ENCODE results near the gene EFCAB14. TPM values are rescaled to one million over a fixed set of nuclear protein-coding genes. Genes with fewer than 3 reads are reported as not detected.
A peak's percentile ranks its signal among the peaks of the same experiment; 100 is the strongest.

The EFCAB14 gene
- total and polyA plus RNA-seq, 9 of the 15 experiments (the other 6 are each of a cell fraction or from before 2014, with no cell fraction given), result 7.3 to 49.0 (median 37.3) TPM

- TF ChIP-seq ARID3B (CRISPR knock-in tag; IDR thresholded peaks at IDR 0.05; ENCODE audit: borderline replicate concordance) (no peak), MTA1 (IDR thresholded peaks at IDR 0.05; ENCODE audit: borderline replicate concordance) (no peak), HMG20B (CRISPR knock-in tag; IDR thresholded peaks at IDR 0.05) (no peak), MAFG (tag; conservative IDR thresholded peaks at IDR 0.05) (0 out of 2 replicates have a peak, but pooled peaks have one; percentile 4), HNRNPH1 (optimal IDR thresholded peaks at IDR 0.05; ENCODE audit: low read depth, low read length) (no peak), CC2D1A (IDR thresholded peaks at IDR 0.05) (no peak), BDP1 (IDR thresholded peaks at IDR 0.05; ENCODE audit: insufficient read depth, insufficient read length) (no peak), JUNB (CRISPR knock-in tag; conservative IDR thresholded peaks at IDR 0.05) (peak; percentile 74; the same call in 1 of the 2 replicates), RCOR1 (IDR thresholded peaks at IDR 0.05; ENCODE audit: borderline replicate concordance in 1 of 2, low read depth in 2 of 2, low read length in 2 of 2) (no peak), TCF15 (CRISPR knock-in tag; IDR thresholded peaks at IDR 0.05) (no peak), SMARCC2 (IDR thresholded peaks at IDR 0.05; ENCODE audit: low read depth) (peak; percentile 48; the same call in 1 of the 2 replicates), GMEB1 (CRISPR knock-in tag; IDR thresholded peaks at IDR 0.05) (no peak), SMAD3 (CRISPR knock-in tag; conservative IDR thresholded peaks at IDR 0.05) (no peak), ZNF184 (CRISPR knock-in tag; IDR thresholded peaks at IDR 0.05) (no peak), RFX1 (IDR thresholded peaks at IDR 0.05) (no peak), JUND (IDR thresholded peaks at IDR 0.05; ENCODE audit: borderline replicate concordance, low read depth, low read length) (peak; percentile 97), JUND (tag; IDR thresholded peaks at IDR 0.05; ENCODE audit: borderline replicate concordance, low read depth, low read length) (peak; percentile 99), HINFP (tag; conservative IDR thresholded peaks at IDR 0.05; ENCODE audit: low read depth) (no peak), ZFP1 (CRISPR knock-in tag; IDR thresholded peaks at IDR 0.05) (no peak), ZNF347 (CRISPR knock-in tag; IDR thresholded peaks at IDR 0.05; ENCODE audit: low read depth) (no peak), BACH1 (tag; IDR thresholded peaks at IDR 0.05) (no peak), MIER1 (IDR thresholded peaks at IDR 0.05; ENCODE audit: low read depth) (no peak), ZNF79 (CRISPR knock-in tag; IDR thresholded peaks at IDR 0.05; ENCODE audit: low read depth) (no peak), NCOA2 (IDR thresholded peaks at IDR 0.05; ENCODE audit: partially characterized antibody in 2 of 2) (no peak), ZNF253 (CRISPR knock-in tag; conservative IDR thresholded peaks at IDR 0.05) (no peak), ZNF175 (CRISPR knock-in tag; IDR thresholded peaks at IDR 0.05; ENCODE audit: low read depth) (no peak), CREBBP (IDR thresholded peaks at IDR 0.05; ENCODE audit: low read depth, low read length) (no peak)
Measured at GRCh38 chr1:46673749-46674182, 45.1 kb downstream of the EFCAB14 start (continued).

All from K562 (cell line).